ENCODE measurements around the gene MAN2B2. TPM values are rescaled to one million over a fixed set of nuclear protein-coding genes. Genes with fewer than 3 reads are reported as not detected.

Gene MAN2B2
- total and polyA plus RNA-seq, 2 of the 4 experiments (the other 2 are of a cell fraction), result 13.4 to 34.1 TPM

GRCh38 chr4:6620891-6621555 lies 46.0 kb downstream of the MAN2B2 start:
- H3K9me3 ChIP-seq (ENCODE audit: control insufficient read depth, insufficient read depth, low read length), result no peaks in the 10 kb centered on the region
- no peak overlapping the region for H3K56ac ChIP-seq (ENCODE audit: extremely low read depth, insufficient read depth, low read length)
- H2AFZ ChIP-seq (replicated peaks; ENCODE audit: low read length, poor library complexity), result no peak overlapping the region
- in situ Hi-C loops (cut with MboI; ENCODE audit: low sequenced_read_pairs) (no loop called here), intact Hi-C loops (cut with micrococcal nuclease) (no loop called here), dilution Hi-C loops (cut with HindIII; ENCODE audit: low sequenced_read_pairs, unreplicated experiment) (no loop called here)
- H2BK15ac ChIP-seq (ENCODE audit: low read depth, low read length), result no peak overlapping the region
- H2AK9ac ChIP-seq (replicated peaks; ENCODE audit: low read depth, low read length, poor library complexity), result no peak overlapping the region
- no peak overlapping the region for H3K4me3 ChIP-seq (ENCODE audit: insufficient read depth, low read depth, low read length)
- H3K27ac ChIP-seq (ENCODE audit: insufficient read depth, low read length), result no peak overlapping the region
- H3K23ac ChIP-seq (ENCODE audit: low read depth, low read length), result no peak overlapping the region
- H3K4me2 ChIP-seq (ENCODE audit: low read depth, low read length), result no peak overlapping the region
- H3K79me1 ChIP-seq (ENCODE audit: low read depth in 1 of 2, low read length in 2 of 2), result no peaks in the 10 kb centered on the region
- no peak overlapping the region for H4K8ac ChIP-seq (ENCODE audit: low read depth in 2 of 2, low read length in 2 of 2)
- no peaks in the 10 kb centered on the region for H3K4me1 ChIP-seq (ENCODE audit: control insufficient read depth, insufficient read depth, low read length)
- ChIA-PET CTCF (no interaction called here), POLR2A (ENCODE audit: unreplicated experiment) (no interaction called here)
- H3K9me1 ChIP-seq (ENCODE audit: insufficient read depth, low read length), result no peaks in the 10 kb centered on the region; the same call in 1 of the 2 replicates
- ATAC-seq (ENCODE audit: low read depth) (no peak), DNase-seq (no peak)
- H2AK5ac ChIP-seq (ENCODE audit: low read depth, low read length), result no peak overlapping the region
- H3K4ac ChIP-seq (ENCODE audit: low read depth, low read length), result no peak overlapping the region
- no peak overlapping the region for H3K18ac ChIP-seq (ENCODE audit: low read depth, low read length)
- TF ChIP-seq RAD21 (IDR thresholded peaks at IDR 0.05; ENCODE audit: low read length) (no peak), RCOR1 (IDR thresholded peaks at IDR 0.05; ENCODE audit: insufficient replicate concordance, low read length) (no peak), SMC3 (IDR thresholded peaks at IDR 0.05; ENCODE audit: low read depth, low read length) (0 out of 2 replicates have a peak, but pooled peaks have one; percentile 4), MAZ (IDR thresholded peaks at IDR 0.05; ENCODE audit: borderline replicate concordance, low read depth, low read length) (no peak), CEBPB (IDR thresholded peaks at IDR 0.05; ENCODE audit: low read depth, low read length) (no peak)
- no TSS peak for BruUV-seq (replicated peaks)
- no peaks in the 10 kb centered on the region for H3K27me3 ChIP-seq (ENCODE audit: control insufficient read depth, insufficient read depth, low read length)
- H3K36me3 ChIP-seq (ENCODE audit: control insufficient read depth, insufficient read depth, low read length), result peaks cover 31% of the 10 kb centered on the region
- no peaks in the 10 kb centered on the region for H4K20me1 ChIP-seq (ENCODE audit: insufficient read depth, low read length)
- H3K9ac ChIP-seq (ENCODE audit: low read depth, low read length), result no peak overlapping the region
- no CpG with 5 or more reads among the region's 10 CpGs for WGBS, 2 experiments (ENCODE audit: extremely low coverage in 2 of 2, insufficient read length in 1 of 2)
- no peak overlapping the region for H4K5ac ChIP-seq (ENCODE audit: low read depth, low read length)
- no peak overlapping the region for H2BK5ac ChIP-seq (ENCODE audit: low read depth, low read length, poor library complexity, severe bottlenecking)
- no peak overlapping the region for H2BK20ac ChIP-seq (ENCODE audit: low read depth, low read length)
- no peak overlapping the region for H3K14ac ChIP-seq (replicated peaks; ENCODE audit: low read depth, low read length)
- H2BK120ac ChIP-seq (ENCODE audit: low read depth, low read length), result no peak overlapping the region
- H4K91ac ChIP-seq (ENCODE audit: insufficient read depth, low read depth, low read length), result no peak overlapping the region

Measured in IMR-90 (cell line).